A172 (cell line): Measurements from ENCODE around the gene VARS1. TPM values are rescaled to one million over a fixed set of nuclear protein-coding genes. Genes with fewer than 3 reads are reported as not detected.

Experiments used
- DNase-seq: peaks from one replicate; pipeline ENCODE4 v3.0.0-alpha.2; 2015; ENCODE audit warnings: low spot score
- total RNA-seq: library from RNA; depleted of rRNA; stranded (reverse); fragments of >200 nt; shearing (Covaris generic); gene quantifications from 2 replicates; pipeline ENCODE4 v1.2.3, GENCODE V29; 2014

VARS1 gene
- total RNA-seq, 1 experiment from 2014 or later: 58.8 TPM

DNA sequence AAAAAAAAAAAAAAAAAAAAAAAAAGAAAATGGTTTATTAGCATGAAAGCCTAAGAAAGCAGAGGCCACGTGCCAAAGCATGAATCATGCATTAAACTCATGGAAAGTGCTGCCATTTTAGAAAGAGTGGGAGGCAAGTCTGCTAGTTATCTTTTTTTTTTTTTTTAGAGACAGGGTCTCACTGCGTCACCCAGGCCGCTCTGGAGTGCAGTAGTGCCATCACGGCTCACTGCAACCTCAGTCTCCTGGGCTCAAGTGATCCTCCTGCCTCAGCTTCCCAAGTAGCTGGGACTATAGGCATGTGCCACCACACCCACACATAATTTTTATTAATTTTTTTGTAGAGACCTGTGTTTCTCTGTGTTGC lies 23.6 kb downstream of the VARS1 start:
- peak; percentile 41 for DNase-seq

DNA sequence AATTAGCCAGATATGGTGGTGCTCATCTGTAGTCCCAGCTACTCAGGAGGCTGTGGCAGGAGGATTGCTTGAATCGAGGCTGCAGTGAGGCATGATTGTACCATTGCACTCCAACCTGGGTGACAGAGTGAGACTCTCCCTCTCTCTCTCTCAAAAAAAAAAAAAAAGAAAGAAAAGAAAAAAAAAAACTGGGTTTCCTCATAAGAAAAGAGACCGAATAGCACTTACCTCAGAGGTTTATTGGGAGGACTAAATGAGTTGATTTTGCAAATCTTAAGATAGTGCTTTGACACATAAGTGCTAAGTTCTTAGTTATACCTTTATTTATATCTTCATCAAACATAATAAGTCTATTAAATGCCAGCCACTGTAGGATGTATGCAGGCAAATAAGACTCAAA lies 24.7 kb downstream of the VARS1 start:
- DNase-seq: no peak

DNA sequence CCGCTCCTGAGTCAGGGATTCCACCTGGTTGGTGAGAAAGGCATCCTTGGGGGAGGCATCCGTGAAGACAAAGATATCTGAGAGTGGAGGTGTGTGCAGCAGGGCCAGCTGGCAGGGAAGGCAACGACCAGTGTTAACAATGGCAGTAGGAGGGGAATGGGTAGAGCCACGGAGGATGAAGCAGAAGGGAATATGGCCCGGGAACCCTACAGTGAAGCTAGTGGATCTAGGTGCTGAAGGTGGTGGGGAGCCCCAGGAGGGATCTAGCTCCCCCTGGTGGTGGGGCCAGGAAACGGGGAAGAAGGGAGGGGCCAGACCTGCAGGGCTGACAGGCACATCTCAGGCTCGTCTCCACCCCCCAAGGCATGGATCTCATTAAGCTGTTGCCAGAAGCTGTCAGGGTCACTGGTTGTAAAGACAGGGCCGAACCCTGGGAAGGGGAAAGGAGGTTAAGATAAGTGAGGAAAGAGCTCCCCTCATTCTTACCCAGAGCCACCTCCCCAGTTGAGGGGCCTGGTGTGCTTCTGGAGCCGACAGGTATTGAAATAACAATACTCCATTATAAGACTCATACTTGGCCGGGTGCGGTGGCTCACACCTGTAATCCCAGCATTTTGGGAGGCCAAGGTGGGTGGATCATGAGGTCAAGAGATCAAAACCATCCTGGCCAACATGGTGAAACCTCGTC lies 25.7 kb downstream of the VARS1 start:
- peak; percentile 54 for DNase-seq

DNA sequence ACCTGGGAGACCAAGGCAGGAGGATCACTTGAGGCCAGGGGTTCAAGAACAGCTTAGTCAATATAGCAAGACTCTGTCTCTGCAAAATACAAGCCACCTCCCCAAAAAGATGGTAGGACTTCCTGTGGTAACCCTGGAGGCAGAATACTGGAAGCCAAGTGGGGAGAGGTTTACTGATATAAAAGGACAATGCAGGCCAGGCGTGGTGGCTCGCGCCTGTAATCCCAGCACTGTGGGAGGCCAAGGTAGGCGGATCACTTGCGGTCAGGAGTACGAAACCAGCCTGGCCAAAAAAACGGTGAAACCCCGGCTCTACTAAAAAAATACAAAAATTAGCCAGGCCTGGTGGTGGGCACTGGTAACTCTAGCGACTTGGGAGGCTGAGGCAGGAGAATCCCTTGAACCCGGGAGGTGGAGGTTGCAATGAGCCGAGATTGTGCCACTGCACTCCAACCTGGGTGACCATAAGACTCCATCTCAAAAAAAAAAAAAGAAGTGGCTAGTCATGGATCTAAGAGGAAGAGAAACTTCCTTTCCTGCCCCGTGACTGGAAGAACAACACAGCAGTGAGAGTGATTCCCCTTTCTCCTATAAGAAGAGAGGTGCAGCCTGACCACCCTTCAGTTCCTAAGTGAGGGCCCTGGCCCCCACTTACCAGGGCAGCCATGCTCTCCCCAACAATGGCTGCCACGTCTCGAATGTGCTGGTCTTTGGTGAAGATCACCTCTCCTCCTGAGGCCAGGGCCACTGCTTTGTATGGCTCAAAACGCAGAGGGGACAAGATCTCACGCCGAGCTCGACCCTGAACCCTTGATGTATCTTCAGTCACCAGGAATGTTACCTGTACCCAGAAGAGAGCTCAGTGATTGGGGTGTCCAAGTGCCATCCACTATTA lies 26.9 kb downstream of the VARS1 start:
- no peak for DNase-seq

- no peak for DNase-seq
Measured at GRCh38 chr6:31767096-31767645, 28.4 kb downstream of the VARS1 start.

- no peak for DNase-seq
Measured at GRCh38 chr6:31765910-31766794, 29.4 kb downstream of the VARS1 start.

GRCh38 chr6:31765559-31765909 lies 30.0 kb downstream of the VARS1 start:
- DNase-seq: no peak

GRCh38 chr6:31764198-31764597 lies 31.4 kb downstream of the VARS1 start:
- no peak for DNase-seq

DNA sequence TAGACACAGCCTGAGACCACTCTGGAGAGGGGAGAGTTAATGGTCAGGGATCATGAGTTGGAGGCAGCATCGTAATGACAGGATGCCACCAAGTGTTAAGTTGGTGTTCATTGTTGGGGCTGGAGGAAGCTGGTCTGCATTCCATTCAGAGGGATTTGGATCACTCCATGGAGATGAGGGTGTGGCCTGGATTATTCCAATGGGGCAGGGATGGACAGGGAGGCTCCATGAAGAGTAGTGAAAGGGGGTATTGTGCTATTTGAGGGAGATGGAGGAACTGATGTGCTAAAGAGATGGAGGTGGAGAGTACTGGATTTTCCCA lies 32.0 kb downstream of the VARS1 start:
- DNase-seq: peak; percentile 75

- DNase-seq: no peak
Measured at GRCh38 chr6:31762878-31763618, 32.5 kb downstream of the VARS1 start.

DNA sequence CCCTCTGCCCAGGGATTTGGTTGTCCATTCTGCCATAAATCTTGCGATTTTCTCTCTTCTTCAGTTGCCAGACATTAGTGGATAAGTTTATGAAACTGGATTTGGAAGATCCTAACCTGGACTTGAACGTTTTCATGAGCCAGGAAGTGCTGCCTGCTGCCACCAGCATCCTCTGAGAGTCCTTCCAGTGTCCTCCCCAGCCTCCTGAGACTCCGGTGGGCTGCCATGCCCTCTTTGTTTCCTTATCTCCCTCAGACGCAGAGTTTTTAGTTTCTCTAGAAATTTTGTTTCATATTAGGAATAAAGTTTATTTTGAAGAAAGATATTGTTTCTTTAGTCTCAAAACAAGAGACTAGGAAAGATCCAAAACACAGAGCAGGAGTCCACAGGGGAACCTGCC lies 33.2 kb downstream of the VARS1 start, which contains the start of gene SAPCD1:
Gene SAPCD1 (plus strand): TSS at position 301 of the 400 bp plus-strand sequence. CDS start 399 bp downstream, outside the sequence.
- DNase-seq: no peak

DNA sequence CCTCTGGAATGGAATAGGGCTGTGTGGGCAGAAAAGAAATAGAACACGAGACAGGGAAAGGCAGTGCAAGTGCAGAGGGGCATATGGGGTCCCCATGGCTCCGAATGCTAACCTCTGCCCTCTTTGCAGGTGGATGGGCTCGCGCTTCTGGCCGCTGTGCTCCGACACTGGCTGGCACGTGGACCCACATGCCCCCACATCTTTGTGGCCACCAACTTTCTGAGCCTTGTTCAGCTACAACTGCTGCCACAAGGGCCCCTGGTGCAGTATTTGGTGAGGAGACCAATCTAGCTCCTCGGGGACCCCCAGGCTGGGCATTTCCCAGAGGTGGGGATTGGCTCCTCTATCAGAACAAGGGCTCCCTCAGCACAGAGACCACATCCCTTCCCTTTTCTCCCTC lies 34.2 kb downstream of the VARS1 start:
- no peak for DNase-seq

DNA sequence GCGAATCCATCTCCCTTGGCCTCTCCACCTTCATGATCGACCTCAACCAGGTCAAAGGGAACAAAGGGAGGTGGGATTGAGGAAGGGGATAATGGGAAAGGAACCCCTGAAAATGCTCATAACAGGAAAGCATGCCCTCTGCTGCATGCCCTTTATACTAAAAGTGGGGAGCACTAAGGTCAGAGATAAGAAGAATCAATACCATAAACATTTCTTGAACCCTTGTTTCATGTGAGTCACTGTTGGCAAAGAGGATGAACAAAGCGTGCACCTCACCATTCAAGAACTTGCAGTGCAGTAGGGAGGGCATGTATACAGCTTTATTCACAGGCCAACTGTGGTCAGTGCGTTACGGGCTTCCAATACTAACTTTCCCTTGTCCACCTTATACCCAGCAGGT lies 34.8 kb downstream of the VARS1 start:
- no peak for DNase-seq

GRCh38 chr6:31758281-31758680 lies 37.3 kb downstream of the VARS1 start:
- DNase-seq: no peak

DNA sequence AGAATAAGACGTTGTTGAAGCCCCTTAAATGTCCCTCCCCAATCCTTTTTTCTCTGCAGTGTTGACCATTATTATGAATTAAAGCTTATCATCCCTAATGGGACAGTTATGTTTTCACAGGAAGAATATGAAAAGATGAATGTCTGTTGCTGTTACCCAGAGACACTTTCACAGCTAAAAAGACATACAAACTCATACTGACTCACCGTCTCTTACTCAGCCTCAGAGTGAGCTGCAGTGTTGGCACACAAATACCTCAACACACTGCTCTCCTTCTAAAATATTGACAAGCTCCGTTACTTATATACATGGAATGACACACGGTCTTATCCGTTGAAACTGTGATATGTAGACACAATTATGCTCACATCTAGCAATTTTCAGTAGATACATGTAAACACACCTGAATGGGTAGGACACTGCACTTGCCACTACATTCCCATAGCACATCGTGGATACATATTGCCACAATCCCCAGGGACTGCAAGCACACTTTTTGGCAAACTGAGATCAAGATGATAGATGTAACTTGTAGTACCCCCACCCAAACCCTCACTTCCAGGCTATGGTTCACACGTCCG lies 42.7 kb downstream of the VARS1 start:
- peak; percentile 70 for DNase-seq

DNA sequence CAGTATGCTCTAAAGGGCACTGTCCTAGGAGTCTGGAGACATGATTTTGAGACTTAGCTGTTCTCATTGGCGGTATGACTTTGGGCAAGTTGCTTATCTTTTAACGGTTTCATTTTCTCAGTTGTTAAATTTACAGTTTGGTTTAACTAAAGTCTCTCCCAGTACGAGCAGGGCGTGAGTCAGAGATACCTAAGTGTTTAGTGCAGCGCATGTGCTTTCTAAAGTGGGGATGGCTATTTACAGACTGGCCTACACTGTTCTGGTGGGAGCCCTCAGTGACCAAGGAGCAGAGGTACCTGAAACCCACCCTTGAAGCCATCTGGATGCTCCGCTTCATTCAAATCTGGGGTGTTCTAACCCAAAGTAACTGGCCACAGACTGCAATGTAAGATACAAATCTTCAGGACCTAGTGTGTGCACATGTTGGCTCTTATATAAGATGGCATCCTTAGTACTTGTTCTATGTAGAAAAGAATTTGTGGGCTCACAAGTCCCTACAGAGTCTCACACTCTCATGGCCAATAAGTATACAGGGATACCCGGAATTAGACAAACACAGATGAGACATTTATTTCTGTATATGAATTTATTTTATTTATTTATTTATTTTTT lies 45.0 kb downstream of the VARS1 start:
- peak; percentile 89 for DNase-seq

DNA sequence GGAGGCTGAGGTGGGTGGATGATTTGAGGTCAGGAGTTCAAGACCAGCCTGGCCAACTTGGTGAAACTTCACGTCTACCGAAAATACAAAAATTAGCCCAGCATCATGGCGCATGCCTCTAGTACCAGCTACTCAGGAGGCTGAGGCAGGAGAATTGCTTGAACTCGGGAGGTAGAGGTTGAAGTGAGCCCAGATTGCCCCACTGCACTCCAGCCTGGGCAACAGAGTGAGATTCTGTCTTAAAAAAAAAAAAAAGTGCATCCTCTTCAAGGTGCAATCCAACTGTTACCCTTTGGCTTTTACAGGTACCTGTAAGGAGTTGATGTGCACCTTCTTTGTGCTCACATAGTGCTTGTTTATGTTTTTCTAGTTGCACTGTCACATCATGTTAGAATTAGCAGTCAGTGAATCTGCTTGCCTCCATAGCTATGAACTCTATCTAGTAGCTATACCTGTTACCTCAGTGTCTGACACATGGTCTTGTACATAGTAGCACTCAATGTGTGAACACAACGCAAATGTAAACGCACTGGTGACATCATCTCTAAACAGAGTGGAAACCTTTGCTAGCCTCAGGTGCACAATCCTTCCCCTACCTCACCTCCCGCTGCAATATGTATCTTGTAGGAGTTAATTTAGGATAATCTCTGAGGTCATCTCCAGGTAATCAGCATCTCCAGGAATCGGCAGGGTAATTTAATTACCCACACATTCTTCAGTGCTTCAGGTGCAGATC lies 46.1 kb downstream of the VARS1 start:
- DNase-seq: no peak
